ENCODE results near the gene RUFY4.

DNA sequence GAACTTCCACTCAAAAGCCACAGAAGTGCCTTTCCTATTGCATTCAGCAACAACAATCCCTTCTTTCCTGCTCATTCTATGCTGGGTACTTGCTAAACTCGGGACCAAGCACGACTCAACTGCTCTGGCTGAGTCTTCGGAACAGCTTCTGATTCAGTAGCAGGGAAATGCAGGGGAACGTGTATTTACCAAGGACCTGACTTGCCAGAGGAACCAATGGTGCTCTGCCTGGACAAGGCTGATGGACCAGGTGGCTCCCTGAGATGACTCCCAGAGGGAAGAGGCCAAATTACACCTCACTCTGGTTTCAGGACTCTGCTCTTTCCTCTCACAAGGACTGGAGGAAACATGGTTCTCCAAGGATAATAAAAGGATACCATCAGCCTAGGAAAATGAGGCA, 69.0 kb downstream of the RUFY4 start:
- TF ChIP-seq, protein P1, sequence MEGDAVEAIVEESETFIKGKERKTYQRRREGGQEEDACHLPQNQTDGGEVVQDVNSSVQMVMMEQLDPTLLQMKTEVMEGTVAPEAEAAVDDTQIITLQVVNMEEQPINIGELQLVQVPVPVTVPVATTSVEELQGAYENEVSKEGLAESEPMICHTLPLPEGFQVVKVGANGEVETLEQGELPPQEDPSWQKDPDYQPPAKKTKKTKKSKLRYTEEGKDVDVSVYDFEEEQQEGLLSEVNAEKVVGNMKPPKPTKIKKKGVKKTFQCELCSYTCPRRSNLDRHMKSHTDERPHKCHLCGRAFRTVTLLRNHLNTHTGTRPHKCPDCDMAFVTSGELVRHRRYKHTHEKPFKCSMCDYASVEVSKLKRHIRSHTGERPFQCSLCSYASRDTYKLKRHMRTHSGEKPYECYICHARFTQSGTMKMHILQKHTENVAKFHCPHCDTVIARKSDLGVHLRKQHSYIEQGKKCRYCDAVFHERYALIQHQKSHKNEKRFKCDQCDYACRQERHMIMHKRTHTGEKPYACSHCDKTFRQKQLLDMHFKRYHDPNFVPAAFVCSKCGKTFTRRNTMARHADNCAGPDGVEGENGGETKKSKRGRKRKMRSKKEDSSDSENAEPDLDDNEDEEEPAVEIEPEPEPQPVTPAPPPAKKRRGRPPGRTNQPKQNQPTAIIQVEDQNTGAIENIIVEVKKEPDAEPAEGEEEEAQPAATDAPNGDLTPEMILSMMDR (IDR thresholded peaks at IDR 0.05): no peak
- no peak for TF ChIP-seq POLR2A (IDR thresholded peaks at IDR 0.05)

Measured in body of pancreas (tissue), 4 donors.